ENCODE data around the gene GRID2. TPM values are rescaled to one million over a fixed set of nuclear protein-coding genes. Genes with fewer than 3 reads are reported as not detected.
"Not testable (repeated sequence)": the region's sequence is repeated elsewhere in the genome, so short reads cannot be mapped to it uniquely, and the experiment has no call there.

Gene GRID2
- total RNA-seq, 1 donor from 2014 or later: 1.3 TPM

DNA sequence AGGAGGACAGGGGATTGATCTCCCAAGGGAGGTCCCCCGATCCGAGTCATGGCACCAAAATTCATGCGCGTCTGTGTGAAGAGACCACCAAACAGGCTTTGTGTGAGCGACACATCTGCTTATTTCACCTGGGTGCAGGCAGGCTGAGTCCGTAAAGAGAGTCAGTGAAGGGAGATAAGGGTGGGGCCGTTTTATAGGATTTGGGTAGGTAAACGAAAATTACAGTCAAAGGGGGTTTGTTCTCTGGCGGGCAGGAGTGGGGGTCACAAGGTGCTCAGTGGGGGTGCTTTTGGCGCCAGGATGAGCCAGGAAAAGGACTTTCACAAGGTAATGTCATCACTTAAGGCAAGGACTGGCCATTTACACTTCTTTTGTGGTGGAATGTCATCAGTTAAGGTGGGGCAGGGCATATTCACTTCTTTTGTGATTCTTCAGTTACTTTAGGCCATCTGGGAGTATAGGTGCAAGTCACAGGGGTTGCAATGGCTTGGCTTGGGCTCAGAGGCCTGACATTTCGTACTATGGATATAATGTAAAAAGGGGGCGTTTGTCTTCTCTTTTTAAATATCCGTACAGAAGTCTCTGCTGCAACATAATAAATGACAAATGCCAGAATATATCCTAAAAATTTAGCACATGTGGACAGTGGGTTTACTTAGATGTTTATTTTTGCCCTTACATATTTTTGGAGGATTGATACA, 140.5 kb downstream of the GRID2 start:
- peaks cover 28% of the 10 kb centered on the region for H3K27me3 Mint-ChIP-seq (ENCODE audit: low read depth)
- H3K4me1 Mint-ChIP-seq; DNase-seq (ENCODE audit: low read depth, low spot score); H3K9me3 Mint-ChIP-seq; H3K27ac Mint-ChIP-seq (ENCODE audit: unreplicated experiment); H3K4me3 Mint-ChIP-seq; H3K36me3 Mint-ChIP-seq (ENCODE audit: low read depth): not testable (repeated sequence)

GRCh38 chr4:92445127-92445526, 141.4 kb downstream of the GRID2 start:
- Mint-ChIP-seq H3K36me3 (ENCODE audit: low read depth) (peaks cover 4% of the 10 kb centered on the region), H3K27ac (ENCODE audit: unreplicated experiment) (no peak overlapping the region), H3K9me3 (peaks cover 6% of the 10 kb centered on the region), H3K4me3 (no peak overlapping the region), H3K27me3 (ENCODE audit: low read depth) (peaks cover 28% of the 10 kb centered on the region), H3K4me1 (no peaks in the 10 kb centered on the region)
- TF ChIP-seq, protein P1, sequence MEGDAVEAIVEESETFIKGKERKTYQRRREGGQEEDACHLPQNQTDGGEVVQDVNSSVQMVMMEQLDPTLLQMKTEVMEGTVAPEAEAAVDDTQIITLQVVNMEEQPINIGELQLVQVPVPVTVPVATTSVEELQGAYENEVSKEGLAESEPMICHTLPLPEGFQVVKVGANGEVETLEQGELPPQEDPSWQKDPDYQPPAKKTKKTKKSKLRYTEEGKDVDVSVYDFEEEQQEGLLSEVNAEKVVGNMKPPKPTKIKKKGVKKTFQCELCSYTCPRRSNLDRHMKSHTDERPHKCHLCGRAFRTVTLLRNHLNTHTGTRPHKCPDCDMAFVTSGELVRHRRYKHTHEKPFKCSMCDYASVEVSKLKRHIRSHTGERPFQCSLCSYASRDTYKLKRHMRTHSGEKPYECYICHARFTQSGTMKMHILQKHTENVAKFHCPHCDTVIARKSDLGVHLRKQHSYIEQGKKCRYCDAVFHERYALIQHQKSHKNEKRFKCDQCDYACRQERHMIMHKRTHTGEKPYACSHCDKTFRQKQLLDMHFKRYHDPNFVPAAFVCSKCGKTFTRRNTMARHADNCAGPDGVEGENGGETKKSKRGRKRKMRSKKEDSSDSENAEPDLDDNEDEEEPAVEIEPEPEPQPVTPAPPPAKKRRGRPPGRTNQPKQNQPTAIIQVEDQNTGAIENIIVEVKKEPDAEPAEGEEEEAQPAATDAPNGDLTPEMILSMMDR (conservative IDR thresholded peaks at IDR 0.05): no peak
- DNase-seq (ENCODE audit: low read depth, low spot score): no peak

GRCh38 chr4:92447255-92447905, 143.6 kb downstream of the GRID2 start:
- no peaks in the 10 kb centered on the region for H3K36me3 Mint-ChIP-seq (ENCODE audit: low read depth)
- no peak for DNase-seq (ENCODE audit: low read depth, low spot score)
- TF ChIP-seq, protein P1 (conservative IDR thresholded peaks at IDR 0.05): no peak
- H3K9me3 Mint-ChIP-seq: peaks cover 2% of the 10 kb centered on the region
- H3K4me3 Mint-ChIP-seq: no peak overlapping the region
- peaks cover 16% of the 10 kb centered on the region for H3K27me3 Mint-ChIP-seq (ENCODE audit: low read depth)
- H3K4me1 Mint-ChIP-seq: no peaks in the 10 kb centered on the region
- no peak overlapping the region for H3K27ac Mint-ChIP-seq (ENCODE audit: unreplicated experiment)

GRCh38 chr4:92448176-92448575, 144.4 kb downstream of the GRID2 start:
- H3K27ac Mint-ChIP-seq (ENCODE audit: unreplicated experiment); DNase-seq (ENCODE audit: low read depth, low spot score); H3K9me3 Mint-ChIP-seq; H3K4me3 Mint-ChIP-seq; H3K36me3 Mint-ChIP-seq (ENCODE audit: low read depth); H3K27me3 Mint-ChIP-seq (ENCODE audit: low read depth); H3K4me1 Mint-ChIP-seq: not testable (repeated sequence)

- Mint-ChIP-seq H3K27me3 (ENCODE audit: low read depth) (no peaks in the 10 kb centered on the region), H3K4me3 (no peak overlapping the region), H3K27ac (ENCODE audit: unreplicated experiment) (no peak overlapping the region), H3K4me1 (no peaks in the 10 kb centered on the region), H3K9me3 (no peaks in the 10 kb centered on the region), H3K36me3 (ENCODE audit: low read depth) (no peaks in the 10 kb centered on the region)
- TF ChIP-seq, protein P1 (conservative IDR thresholded peaks at IDR 0.05): no peak
- no peak for DNase-seq (ENCODE audit: low read depth, low spot score)
Measured at GRCh38 chr4:92450694-92451093, 146.9 kb downstream of the GRID2 start.

DNA sequence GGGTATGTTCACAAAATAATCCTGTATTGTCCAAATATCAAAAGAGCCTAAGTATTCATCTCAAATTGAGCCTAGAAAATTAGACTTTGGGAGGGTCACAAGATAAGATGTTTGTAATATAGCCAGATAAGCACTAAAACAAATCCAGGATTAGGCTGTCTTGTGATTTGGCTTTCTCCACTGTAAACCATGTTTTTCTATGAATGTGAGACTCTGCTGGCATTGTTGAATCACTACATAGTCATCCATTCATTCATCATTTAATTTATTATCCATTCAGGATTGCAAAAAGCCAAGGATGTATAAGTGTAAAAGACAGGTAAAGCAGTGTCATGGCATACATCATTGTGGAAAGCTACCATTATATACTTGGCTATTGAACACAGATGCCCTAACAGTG, 148.0 kb downstream of the GRID2 start:
- no peaks in the 10 kb centered on the region for H3K4me1 Mint-ChIP-seq
- TF ChIP-seq, protein P1 (conservative IDR thresholded peaks at IDR 0.05): no peak

DNA sequence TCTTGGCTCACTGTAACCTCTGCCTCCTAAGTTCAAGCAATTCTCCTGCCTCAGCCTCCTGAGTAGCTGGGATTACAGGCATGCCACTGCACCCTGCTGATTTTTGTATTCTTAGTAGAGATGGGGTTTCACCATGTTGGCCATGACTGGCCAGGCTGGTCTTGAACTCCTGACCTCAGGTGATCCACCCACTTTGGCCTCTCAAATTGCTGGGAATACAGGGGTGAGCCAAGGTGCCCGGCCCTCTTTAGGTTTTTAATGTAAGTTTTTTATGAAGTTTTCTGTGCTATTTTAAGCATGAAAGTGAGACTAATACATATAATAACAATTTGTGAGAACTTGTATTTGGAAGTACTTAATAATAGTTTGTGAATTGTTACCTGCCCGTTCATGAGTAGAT, 148.6 kb downstream of the GRID2 start:
- not testable (repeated sequence) for H3K9me3 Mint-ChIP-seq; H3K36me3 Mint-ChIP-seq (ENCODE audit: low read depth); H3K27me3 Mint-ChIP-seq (ENCODE audit: low read depth); H3K27ac Mint-ChIP-seq (ENCODE audit: unreplicated experiment); DNase-seq (ENCODE audit: low read depth, low spot score); H3K4me3 Mint-ChIP-seq; H3K4me1 Mint-ChIP-seq

More for the DNA sequence above, 148.0 kb downstream of the GRID2 start:
- H3K9me3 Mint-ChIP-seq: no peaks in the 10 kb centered on the region
- no peak overlapping the region for H3K27ac Mint-ChIP-seq (ENCODE audit: unreplicated experiment)
- no peaks in the 10 kb centered on the region for H3K36me3 Mint-ChIP-seq (ENCODE audit: low read depth)
- no peaks in the 10 kb centered on the region for H3K27me3 Mint-ChIP-seq (ENCODE audit: low read depth)
- no peak for DNase-seq (ENCODE audit: low read depth, low spot score)
- no peak overlapping the region for H3K4me3 Mint-ChIP-seq

Measured in neural crest cell (in vitro differentiated cells).